B cell (primary cell): ENCODE results near the gene TACR2. TPM values are rescaled to one million over a fixed set of nuclear protein-coding genes. Genes with fewer than 3 reads are reported as not detected.

Experiments used
- ATAC-seq: fragments of 200-7000 bp; cut with Tn5 transposase; one replicate; pipeline ENCODE4 v1.10.0; 2021; ENCODE audit warnings: low read depth, mild to moderate bottlenecking, moderate number of reproducible peaks, moderate library complexity
- CTCF ChIA-PET: fragments of 350-600 bp; sonication (Branson Sonifier 250); formaldehyde crosslinking; loops from one replicate; lab custom pipeline; 2021; ENCODE audit warnings: antibody characterized with exemption, inconsistent platforms; lab: Charles Lee
- POLR2A ChIA-PET: fragments of 350-600 bp; sonication (Branson Sonifier 250); formaldehyde crosslinking; loops from one replicate; lab custom pipeline; 2021; ENCODE audit warnings: antibody characterized with exemption; lab: Charles Lee
- DNase-seq: peaks from one replicate; pipeline ENCODE4 v3.0.0; 2013
- H2AFZ ChIP-seq: 2 replicates; pipeline ENCODE4 v1.6.1; 2012; ENCODE audit warnings: mild to moderate bottlenecking, low read depth, low read length; ENCODE audit not compliant: insufficient read depth, poor library complexity, severe bottlenecking
- H3K27ac ChIP-seq, 2 donors: 1 replicate in 1 of 2; 2 replicates in 1 of 2; pipeline ENCODE4 v1.5.1; 2012 to 2013; ENCODE audit warnings: low read length in 2 of 2, mild to moderate bottlenecking in 2 of 2, moderate library complexity in 1 of 2
- H3K27me3 ChIP-seq, 4 experiments: fragments of 200-600 bp in 1 of 4; sonication (generic) in 1 of 4; replicated peaks in 1 of 4; 1 replicate in 2 of 4; 2 replicates in 2 of 4; pipeline versions ENCODE4 v1.6.1 to v1.7.0; 2013 to 2016; ENCODE audit warnings: low read length in 3 of 4, mild to moderate bottlenecking in 2 of 4, mixed read lengths in 1 of 4, moderate library complexity in 1 of 4; ENCODE audit not compliant: insufficient read depth in 4 of 4, control insufficient read depth in 3 of 4; ENCODE audit errors: control extremely low read depth in 1 of 4
- H3K36me3 ChIP-seq, 2 experiments: replicated peaks in 1 of 2; 1 replicate in 1 of 2; 2 replicates in 1 of 2; pipeline versions ENCODE4 v1.6.1 to v1.7.1; 2013; ENCODE audit warnings: low read length in 1 of 2; ENCODE audit not compliant: insufficient read depth in 2 of 2, control insufficient read depth in 1 of 2; ENCODE audit errors: control extremely low read depth in 1 of 2, extremely low read depth in 1 of 2
- H3K4me1 ChIP-seq, 2 donors: fragments of 200-600 bp in 1 of 2; sonication (generic) in 1 of 2; 1 replicate in 1 of 2; 2 replicates in 1 of 2; pipeline versions ENCODE4 v1.5.1 to v1.6.1; 2013 to 2017; ENCODE audit warnings: low read length in 2 of 2; ENCODE audit not compliant: control insufficient read depth in 2 of 2, insufficient read depth in 2 of 2
- H3K4me2 ChIP-seq: replicated peaks from 2 replicates; pipeline ENCODE3; 2012; ENCODE audit warnings: mild to moderate bottlenecking, low read depth, low read length; ENCODE audit not compliant: poor library complexity, severe bottlenecking
- H3K4me3 ChIP-seq, 5 experiments: fragments of 200-600 bp in 1 of 5; sonication (generic) in 1 of 5; 1 replicate in 3 of 5; 2 replicates in 2 of 5; pipeline versions ENCODE4 v1.5.1 to v1.7.0; 2011 to 2016; ENCODE audit warnings: low read length in 4 of 5, mild to moderate bottlenecking in 4 of 5, low read depth in 2 of 5, control low read depth in 1 of 5, moderate library complexity in 1 of 5; ENCODE audit not compliant: insufficient read depth in 1 of 5; ENCODE audit errors: control extremely low read depth in 1 of 5, extremely low read depth in 1 of 5
- H3K79me2 ChIP-seq: fragments of 200-600 bp; sonication (generic); one replicate; pipeline ENCODE4 v1.6.0; 2016; ENCODE audit warnings: low read length; ENCODE audit not compliant: control insufficient read depth, insufficient read depth
- H3K9ac ChIP-seq: fragments of 200-600 bp; sonication (generic); 2 replicates; pipeline ENCODE4 v1.6.1; 2017; ENCODE audit warnings: mild to moderate bottlenecking, low read length, moderate library complexity
- H3K9me3 ChIP-seq, 3 donors: one replicate each; pipeline versions ENCODE4 v1.6.1 to v1.7.1; 2013; ENCODE audit warnings: low read length in 2 of 3; ENCODE audit not compliant: control insufficient read depth in 2 of 3, insufficient read depth in 1 of 3; ENCODE audit errors: control extremely low read depth in 1 of 3
- H4K20me1 ChIP-seq: 2 replicates; pipeline ENCODE4 v1.6.0; 2012; ENCODE audit warnings: mild to moderate bottlenecking, low read length; ENCODE audit not compliant: insufficient read depth, control insufficient read depth, poor library complexity, severe bottlenecking
- H3K27ac Mint-ChIP-seq: one replicate; pipeline ENCODE4 v1.8.0; 2021; ENCODE audit warnings: mixed read lengths
- H3K27me3 Mint-ChIP-seq: one replicate; pipeline ENCODE4 v1.8.0; 2021; ENCODE audit warnings: mixed read lengths
- H3K4me1 Mint-ChIP-seq: one replicate; pipeline ENCODE4 v1.8.0; 2021; ENCODE audit warnings: mixed read lengths
- H3K4me3 Mint-ChIP-seq: one replicate; pipeline ENCODE4 v1.8.0; 2021; ENCODE audit warnings: mixed read lengths
- H3K9me3 Mint-ChIP-seq: one replicate; pipeline ENCODE4 v1.8.0; 2022; ENCODE audit warnings: mixed read lengths; ENCODE audit not compliant: insufficient read depth
- EZH2 ChIP-seq: IDR thresholded peaks from 2 replicates; pipeline ENCODE4 v1.6.1; 2012; ENCODE audit warnings: borderline replicate concordance, low read depth, mild to moderate bottlenecking, moderate library complexity, low read length; ENCODE audit not compliant: insufficient read depth, poor library complexity, severe bottlenecking
- WGBS: methylation state at CpG from one replicate; pipeline ENCODE4 v1.1.5; 2013; ENCODE audit warnings: missing lambda C conversion rate; ENCODE audit not compliant: insufficient coverage; 5-methylcytosine and 5-hydroxymethylcytosine counted together
- intact Hi-C: fragments of 100-400 bp; cut with micrococcal nuclease; formaldehyde crosslinking; loops from one replicate; pipeline ENCODE4 v1.10.0; 2022
- polyA plus RNA-seq: library from polyadenylated mRNA; depleted of rRNA; stranded (reverse); fragments of >200 nt; gene quantifications from 2 replicates; pipeline ENCODE4 v1.2.3, GENCODE V29; 2012
- total RNA-seq, 2 donors: library from RNA; stranded (reverse); fragments of 120-200 nt in 1 of 2; gene quantifications; 1 replicate in 1 of 2; 2 replicates in 1 of 2; pipeline versions ENCODE4 v1.2.3 to v1.2.4, GENCODE V29; 2013 to 2022
- TF ChIP-seq, protein P1 (sequence below): fragments of 200-600 bp; IDR thresholded peaks from one replicate; pipeline ENCODE4 v1.8.0; 2022; ENCODE audit warnings: antibody characterized with exemption, mild to moderate bottlenecking

Gene TACR2
- total and polyA plus RNA-seq, 2 donors (not counting 1 experiment from before 2014, with no cell fraction given) = 0.18 TPM; not detected in 1

DNA sequence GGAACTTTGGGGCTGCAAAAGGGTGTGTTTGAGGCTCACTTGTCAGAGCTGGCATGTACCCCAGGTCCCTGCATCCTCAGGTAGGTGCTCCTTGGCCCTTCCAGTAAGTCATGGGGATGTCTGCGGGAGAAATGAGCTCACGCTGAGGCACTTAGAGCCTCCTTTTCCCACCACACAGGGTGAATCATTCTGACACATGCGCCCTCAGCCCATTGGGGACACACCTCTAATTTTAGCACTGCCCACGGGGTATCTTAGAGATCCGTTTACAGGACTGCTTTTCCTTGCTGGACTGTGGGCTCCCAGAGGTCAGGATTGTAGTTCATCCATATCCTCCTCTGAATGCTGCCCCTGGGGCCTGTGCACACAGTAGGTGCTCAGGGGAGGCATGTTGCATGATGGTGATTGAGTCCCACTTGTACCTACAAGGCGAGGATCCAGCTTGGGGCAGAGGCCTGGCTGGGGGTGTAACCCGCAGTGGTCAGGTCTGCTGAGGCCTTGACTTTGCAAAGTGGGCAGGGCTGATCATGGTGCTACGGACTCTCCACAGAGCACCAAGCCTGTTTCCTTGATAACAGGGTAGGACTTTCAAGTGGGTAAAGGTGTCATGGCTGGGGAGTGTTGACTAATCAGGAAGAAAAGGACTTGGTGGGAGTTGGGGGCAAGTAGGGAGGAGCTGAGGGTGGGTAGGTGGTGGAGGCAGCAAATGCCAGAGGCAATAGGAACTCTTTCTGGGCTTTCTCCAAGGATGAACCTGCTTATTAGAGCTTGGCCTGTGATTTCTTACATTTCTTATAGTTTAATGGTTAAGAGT, 40.4 kb upstream of the TACR2 start:
- Mint-ChIP-seq H3K27me3 (peaks cover 19% of the 10 kb centered on the region), H3K4me1 (peaks cover 3% of the 10 kb centered on the region), H3K27ac (no peak overlapping the region), H3K4me3 (no peak overlapping the region), H3K9me3 (no peaks in the 10 kb centered on the region)
- Histone ChIP-seq H3K36me3 (no peaks in the 10 kb centered on the region), H3K4me1 (peaks cover 0 to under 1% of the 10 kb centered on the region in 2 donors), H3K9ac (no peak overlapping the region), H3K4me3 (no peak overlapping the region), H3K27ac (no peak overlapping the region), H3K9me3 (no peaks in the 10 kb centered on the region), H4K20me1 (no peaks in the 10 kb centered on the region), H3K27me3 (peaks cover 0 to 9% (median 7%) of the 10 kb centered on the region in 4 experiments), H3K79me2 (no peaks in the 10 kb centered on the region), H3K4me2 (no peak overlapping the region), H2AFZ (no peak overlapping the region)
- no peak for ATAC-seq
- ChIA-PET CTCF (interaction anchor here (1.2 kb wide), 1 partner anchor 58 kb away, joined by 3 read pairs; no protein-coding TSS in a partner anchor), POLR2A (no interaction called here)
- no peak for DNase-seq
- no peak for TF ChIP-seq EZH2
- TF ChIP-seq, protein P1, sequence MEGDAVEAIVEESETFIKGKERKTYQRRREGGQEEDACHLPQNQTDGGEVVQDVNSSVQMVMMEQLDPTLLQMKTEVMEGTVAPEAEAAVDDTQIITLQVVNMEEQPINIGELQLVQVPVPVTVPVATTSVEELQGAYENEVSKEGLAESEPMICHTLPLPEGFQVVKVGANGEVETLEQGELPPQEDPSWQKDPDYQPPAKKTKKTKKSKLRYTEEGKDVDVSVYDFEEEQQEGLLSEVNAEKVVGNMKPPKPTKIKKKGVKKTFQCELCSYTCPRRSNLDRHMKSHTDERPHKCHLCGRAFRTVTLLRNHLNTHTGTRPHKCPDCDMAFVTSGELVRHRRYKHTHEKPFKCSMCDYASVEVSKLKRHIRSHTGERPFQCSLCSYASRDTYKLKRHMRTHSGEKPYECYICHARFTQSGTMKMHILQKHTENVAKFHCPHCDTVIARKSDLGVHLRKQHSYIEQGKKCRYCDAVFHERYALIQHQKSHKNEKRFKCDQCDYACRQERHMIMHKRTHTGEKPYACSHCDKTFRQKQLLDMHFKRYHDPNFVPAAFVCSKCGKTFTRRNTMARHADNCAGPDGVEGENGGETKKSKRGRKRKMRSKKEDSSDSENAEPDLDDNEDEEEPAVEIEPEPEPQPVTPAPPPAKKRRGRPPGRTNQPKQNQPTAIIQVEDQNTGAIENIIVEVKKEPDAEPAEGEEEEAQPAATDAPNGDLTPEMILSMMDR = no peak
- intact Hi-C loops = no loop called here
- 86% methylated on average over 8 of the region's 8 CpGs for WGBS
